Stimulated activated CD4-positive, alpha-beta T cell treated with anti-CD3 and anti-CD28 coated beads, Interleukin-4, amount 100 ng/mL, for 24 hours (primary cell): ENCODE data around the gene CCDC124.

Experiments used
- DNase-seq: peaks from one replicate; pipeline ENCODE4 v3.0.0-alpha.2; 2020

CCDC124 gene

GRCh38 chr19:17937371-17937900, 4.6 kb downstream of the CCDC124 start:
- DNase-seq: no peak

GRCh38 chr19:17938092-17938845, 5.5 kb downstream of the CCDC124 start:
- DNase-seq: peak; percentile 86

GRCh38 chr19:17942181-17942580, 9.4 kb downstream of the CCDC124 start:
- DNase-seq: no peak

- no peak for DNase-seq
Measured at GRCh38 chr19:17942582-17943273, 9.9 kb downstream of the CCDC124 start.

GRCh38 chr19:17943274-17944221, 10.7 kb downstream of the CCDC124 start:
- no peak for DNase-seq

- no peak for DNase-seq
Measured at GRCh38 chr19:17944301-17944700, 11.5 kb downstream of the CCDC124 start.

GRCh38 chr19:17946965-17947784, 14.4 kb downstream of the CCDC124 start:
- DNase-seq: no peak

- DNase-seq: peak; percentile 94
Measured at GRCh38 chr19:17947815-17948513, 15.1 kb downstream of the CCDC124 start.

GRCh38 chr19:17948514-17948900, 15.7 kb downstream of the CCDC124 start:
- no peak for DNase-seq

GRCh38 chr19:17948931-17949930, 16.4 kb downstream of the CCDC124 start:
- no peak for DNase-seq

GRCh38 chr19:17949956-17950309, 17.1 kb downstream of the CCDC124 start:
- DNase-seq: no peak

GRCh38 chr19:17950310-17951156, 17.7 kb downstream of the CCDC124 start:
- peak; percentile 36 for DNase-seq

- DNase-seq: no peak
Measured at GRCh38 chr19:17951157-17951989, 18.6 kb downstream of the CCDC124 start.

GRCh38 chr19:17951990-17952976, 19.5 kb downstream of the CCDC124 start:
- no peak for DNase-seq

GRCh38 chr19:17953316-17953801, 20.5 kb downstream of the CCDC124 start:
- no peak for DNase-seq

- DNase-seq: no peak
Measured at GRCh38 chr19:17953869-17954268, 21.1 kb downstream of the CCDC124 start.

- DNase-seq: no peak
Measured at GRCh38 chr19:17954401-17954800, 21.6 kb downstream of the CCDC124 start.
